Osteocyte (in vitro differentiated cells): ENCODE results near the gene SIX3. TPM values are rescaled to one million over a fixed set of nuclear protein-coding genes. Genes with fewer than 3 reads are reported as not detected.
A peak's percentile ranks its signal among the peaks of the same experiment; 100 is the strongest.

Experiments
- DNase-seq: peaks from one replicate; pipeline ENCODE4 v3.0.0; 2021; ENCODE audit warnings: mixed read lengths; ENCODE audit not compliant: unreplicated experiment; ENCODE audit errors: extremely low spot score
- H3K27ac Mint-ChIP-seq: one replicate; pipeline ENCODE4 v1.8.0; 2021; ENCODE audit warnings: mild to moderate bottlenecking, mixed read lengths; ENCODE audit not compliant: unreplicated experiment
- H3K27me3 Mint-ChIP-seq: one replicate; pipeline ENCODE4 v1.8.0; 2021; ENCODE audit warnings: mixed read lengths; ENCODE audit not compliant: unreplicated experiment
- H3K36me3 Mint-ChIP-seq: one replicate; pipeline ENCODE4 v1.8.0; 2021; ENCODE audit warnings: mixed read lengths; ENCODE audit not compliant: unreplicated experiment
- H3K4me1 Mint-ChIP-seq: one replicate; pipeline ENCODE4 v1.8.0; 2021; ENCODE audit warnings: mixed read lengths; ENCODE audit not compliant: unreplicated experiment
- H3K4me3 Mint-ChIP-seq: one replicate; pipeline ENCODE4 v1.8.0; 2021; ENCODE audit warnings: mild to moderate bottlenecking, moderate library complexity, mixed read lengths; ENCODE audit not compliant: unreplicated experiment
- H3K9me3 Mint-ChIP-seq: one replicate; pipeline ENCODE4 v1.8.0; 2021; ENCODE audit warnings: mixed read lengths; ENCODE audit not compliant: unreplicated experiment
- CTCF ChIP-seq: fragments of 200-600 bp; sonication (generic); IDR thresholded peaks from 2 replicates; pipeline ENCODE4 v1.5.0; 2021; ENCODE audit warnings: antibody characterized with exemption, mild to moderate bottlenecking, moderate library complexity
- total RNA-seq: library from RNA; stranded (reverse); gene quantifications from 2 replicates; pipeline ENCODE4 v1.2.1, GENCODE V29; 2021

Gene SIX3
- total RNA-seq, 1 donor from 2014 or later, result not detected

- TF ChIP-seq CTCF, result no peak
- Mint-ChIP-seq H3K27me3 (peaks cover 8% of the 10 kb centered on the region), H3K4me3 (no peak overlapping the region), H3K9me3 (no peaks in the 10 kb centered on the region), H3K36me3 (no peaks in the 10 kb centered on the region), H3K27ac (no peak overlapping the region), H3K4me1 (peaks cover 17% of the 10 kb centered on the region)
- DNase-seq, result no peak
Observed at GRCh38 chr2:44960871-44961270, 19.4 kb downstream of the SIX3 start.

- H3K27ac Mint-ChIP-seq, result no peak overlapping the region
- H3K27me3 Mint-ChIP-seq, result peaks cover 3% of the 10 kb centered on the region
- H3K9me3 Mint-ChIP-seq, result no peaks in the 10 kb centered on the region
- H3K36me3 Mint-ChIP-seq, result no peaks in the 10 kb centered on the region
- no peak overlapping the region for H3K4me3 Mint-ChIP-seq
- peaks cover 17% of the 10 kb centered on the region for H3K4me1 Mint-ChIP-seq
- TF ChIP-seq CTCF, result no peak
- no peak for DNase-seq
Observed at GRCh38 chr2:44962176-44962695, 20.7 kb downstream of the SIX3 start.

GRCh38 chr2:44964752-44965236, 23.3 kb downstream of the SIX3 start:
- H3K27me3 Mint-ChIP-seq, result peaks cover 3% of the 10 kb centered on the region

GRCh38 chr2:44965684-44966083, 24.2 kb downstream of the SIX3 start:
- DNase-seq, result no peak
- Mint-ChIP-seq H3K4me1 (no peaks in the 10 kb centered on the region), H3K27me3 (peaks cover 3% of the 10 kb centered on the region), H3K27ac (no peak overlapping the region), H3K9me3 (no peaks in the 10 kb centered on the region), H3K36me3 (no peaks in the 10 kb centered on the region), H3K4me3 (no peak overlapping the region)
- no peak for TF ChIP-seq CTCF

More at GRCh38 chr2:44964752-44965236, 23.3 kb downstream of the SIX3 start:
- peaks cover 5% of the 10 kb centered on the region for H3K4me1 Mint-ChIP-seq
- no peak overlapping the region for H3K4me3 Mint-ChIP-seq
- DNase-seq, result no peak
- peak; percentile 29 for TF ChIP-seq CTCF
- H3K9me3 Mint-ChIP-seq, result no peaks in the 10 kb centered on the region
- no peaks in the 10 kb centered on the region for H3K36me3 Mint-ChIP-seq
- H3K27ac Mint-ChIP-seq, result no peak overlapping the region

- Mint-ChIP-seq H3K4me1 (no peaks in the 10 kb centered on the region), H3K4me3 (no peak overlapping the region), H3K27me3 (peaks cover 3% of the 10 kb centered on the region), H3K27ac (no peak overlapping the region), H3K9me3 (no peaks in the 10 kb centered on the region), H3K36me3 (no peaks in the 10 kb centered on the region)
- no peak for TF ChIP-seq CTCF
- DNase-seq, result no peak
Observed at GRCh38 chr2:44967056-44967455, 25.6 kb downstream of the SIX3 start.
